DND-41 (cell line): ENCODE data around the gene GUCA2A.

ENCODE experiments used
- EZH2 ChIP-seq: IDR thresholded peaks from 3 replicates; pipeline ENCODE4 v1.6.1; 2012; ENCODE audit warnings: borderline replicate concordance, low read depth, mild to moderate bottlenecking, moderate library complexity, low read length, inconsistent platforms; ENCODE audit not compliant: severe bottlenecking
- TF ChIP-seq, protein P1 (sequence below): IDR thresholded peaks from 2 replicates; pipeline ENCODE4 v1.5.1; 2012; ENCODE audit warnings: borderline replicate concordance, low read length, moderate library complexity, mild to moderate bottlenecking; ENCODE audit not compliant: poor library complexity, severe bottlenecking; ENCODE audit errors: extremely low read depth

DNA sequence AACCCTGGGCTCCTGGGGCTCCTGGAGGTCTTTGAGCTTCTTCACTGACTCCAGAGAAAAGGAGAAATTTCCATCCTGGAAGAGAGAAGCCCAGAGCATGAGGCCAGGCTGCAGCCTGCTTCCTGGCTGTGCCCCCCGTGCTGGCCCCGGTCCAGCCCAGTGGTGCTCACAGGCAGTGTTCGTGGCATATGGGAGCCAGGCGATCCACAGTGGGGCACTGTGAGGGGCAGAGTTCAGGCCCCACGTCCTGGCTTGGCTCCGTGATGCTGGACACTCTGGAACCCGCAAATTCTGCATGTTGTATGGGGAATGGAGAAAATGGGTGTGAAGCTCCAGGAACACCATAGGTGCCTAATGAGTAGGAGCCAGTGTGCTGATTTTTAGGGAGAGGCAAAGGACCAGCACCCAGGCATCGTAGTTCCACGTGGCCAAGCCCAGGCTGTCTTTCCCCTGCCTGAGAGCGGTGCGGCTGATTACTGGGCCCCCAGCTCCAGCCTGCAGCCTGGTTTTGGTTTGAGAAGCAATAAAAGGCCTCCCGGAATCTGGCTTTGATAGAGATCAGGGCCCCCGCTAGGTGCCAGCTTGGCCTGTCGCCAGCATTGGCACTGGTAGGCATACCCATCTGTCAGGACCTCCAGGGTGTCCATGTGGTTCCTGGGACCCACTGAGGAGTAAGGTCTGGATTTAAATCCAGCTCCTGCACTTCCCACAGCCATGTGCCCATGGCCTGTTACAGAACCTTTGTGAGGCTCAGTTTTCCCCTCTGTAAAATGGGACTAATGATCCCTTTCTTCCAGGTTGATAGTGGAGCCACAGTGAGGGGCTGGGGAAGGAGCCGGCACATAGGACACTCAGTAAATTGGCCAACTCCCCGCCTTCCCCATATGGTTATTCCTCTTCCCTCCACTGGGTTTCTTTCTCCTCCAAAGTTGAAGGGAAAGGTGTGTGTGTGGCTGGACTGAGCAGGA is 725 bp downstream of the GUCA2A start:
- TF ChIP-seq, protein P1, sequence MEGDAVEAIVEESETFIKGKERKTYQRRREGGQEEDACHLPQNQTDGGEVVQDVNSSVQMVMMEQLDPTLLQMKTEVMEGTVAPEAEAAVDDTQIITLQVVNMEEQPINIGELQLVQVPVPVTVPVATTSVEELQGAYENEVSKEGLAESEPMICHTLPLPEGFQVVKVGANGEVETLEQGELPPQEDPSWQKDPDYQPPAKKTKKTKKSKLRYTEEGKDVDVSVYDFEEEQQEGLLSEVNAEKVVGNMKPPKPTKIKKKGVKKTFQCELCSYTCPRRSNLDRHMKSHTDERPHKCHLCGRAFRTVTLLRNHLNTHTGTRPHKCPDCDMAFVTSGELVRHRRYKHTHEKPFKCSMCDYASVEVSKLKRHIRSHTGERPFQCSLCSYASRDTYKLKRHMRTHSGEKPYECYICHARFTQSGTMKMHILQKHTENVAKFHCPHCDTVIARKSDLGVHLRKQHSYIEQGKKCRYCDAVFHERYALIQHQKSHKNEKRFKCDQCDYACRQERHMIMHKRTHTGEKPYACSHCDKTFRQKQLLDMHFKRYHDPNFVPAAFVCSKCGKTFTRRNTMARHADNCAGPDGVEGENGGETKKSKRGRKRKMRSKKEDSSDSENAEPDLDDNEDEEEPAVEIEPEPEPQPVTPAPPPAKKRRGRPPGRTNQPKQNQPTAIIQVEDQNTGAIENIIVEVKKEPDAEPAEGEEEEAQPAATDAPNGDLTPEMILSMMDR = no peak
- no peak for TF ChIP-seq EZH2
